Heart left ventricle (tissue), 13 donors: ENCODE data around the gene CHST6.
"Not testable (repeated sequence)": the region's sequence is repeated elsewhere in the genome, so short reads cannot be mapped to it uniquely, and the experiment has no call there.

ENCODE experiments used
- CTCF ChIP-seq, 12 donors: fragments of 200-600 bp; sonication (generic) in 4 of 12; IDR thresholded peaks; one replicate each; pipeline versions ENCODE4 v1.5.0 to v1.8.0; 2018 to 2022; ENCODE audit warnings: antibody characterized with exemption in 12 of 12, mild to moderate bottlenecking in 5 of 12
- POLR2A ChIP-seq, 2 donors: fragments of 450-650 bp; IDR thresholded peaks; one replicate each; pipeline ENCODE4 v1.6.1; 2017; ENCODE audit warnings: antibody characterized with exemption in 2 of 2, mild to moderate bottlenecking in 2 of 2, moderate library complexity in 2 of 2
- donor health status: ischemic (EF 13 %, LVEDD 7.1; RV severe dilation, severe dysfunction).
- donor health status: DM: no; HTN: yes; CAD: no.
- donor health status: DM: no; HTN: no; CAD: no.
- donor health status: ischemic (EF 25% LVEDD 6.9; RV normal size, moderate dysfunction).
- donor health status: ischemic (EF 25% LVEDD 5.7; RV mildly dilated, moderate dysfunction).
- donor health status: ischemic (EF 35%, LVEDD 5.7; RV mildly dilated, moderate dysfunction).
- donor health status: nonischemic (EF 11% LVEDD 7.7; RV severe dilation, severe dysfunction).
- donor health status: DM: yes; HTN: yes; CAD: no.
- donor health status: PGD.
- donor health status: ischemic (EF 29% LVEDD 5.4; RV normal size, mild dysfunction).
- donor health status: nonischemic (EF 23%, LVEDD 6.1; RV moderate dilation, normal function).

- TF ChIP-seq CTCF, POLR2A (IDR thresholded peaks at IDR 0.05): not testable (repeated sequence)
These were observed 68.7 kb downstream of the CHST6 start for GRCh38 chr16:75426524-75426923.
